ENCODE measurements around the gene CHIT1.

- TF ChIP-seq CTCF (IDR thresholded peaks at IDR 0.05) (no peak), POLR2A (IDR thresholded peaks at IDR 0.05) (no peak), EP300 (IDR thresholded peaks at IDR 0.05) (no peak)
Measured at GRCh38 chr1:203270448-203270847, 41.0 kb upstream of the CHIT1 start.

Measured in tibial nerve (tissue), 4 donors.